Measurements from ENCODE around the gene AVPR1B. TPM values are rescaled to one million over a fixed set of nuclear protein-coding genes. Genes with fewer than 3 reads are reported as not detected.
A peak's percentile ranks its signal among the peaks of the same experiment; 100 is the strongest.

AVPR1B gene
- total and polyA plus RNA-seq, 11 donors, result not detected

GRCh38 chr1:206070627-206071304 lies 46.4 kb downstream of the AVPR1B start:
- Histone ChIP-seq H3K4me3 (no peak overlapping the region), H3K27me3 (peaks cover 0 to 8% (median 0%) of the 10 kb centered on the region in 9 donors), H3K4me1 (peaks cover 0 to 16% (median 4%) of the 10 kb centered on the region in 12 donors), H3K27ac (no peak overlapping the region), H3K9me3 (no peaks in the 10 kb centered on the region), H3K36me3 (no peaks in the 10 kb centered on the region)
- TF ChIP-seq POLR2A (IDR thresholded peaks at IDR 0.05), result no peak
- no peak for DNase-seq
- intact Hi-C loops (cut with DNase I), result no loop called here
- ATAC-seq, result no peak
- 82 to 87% (median 84%) methylated on average over 9 of the region's 9 CpGs for WGBS, 4 donors

DNA sequence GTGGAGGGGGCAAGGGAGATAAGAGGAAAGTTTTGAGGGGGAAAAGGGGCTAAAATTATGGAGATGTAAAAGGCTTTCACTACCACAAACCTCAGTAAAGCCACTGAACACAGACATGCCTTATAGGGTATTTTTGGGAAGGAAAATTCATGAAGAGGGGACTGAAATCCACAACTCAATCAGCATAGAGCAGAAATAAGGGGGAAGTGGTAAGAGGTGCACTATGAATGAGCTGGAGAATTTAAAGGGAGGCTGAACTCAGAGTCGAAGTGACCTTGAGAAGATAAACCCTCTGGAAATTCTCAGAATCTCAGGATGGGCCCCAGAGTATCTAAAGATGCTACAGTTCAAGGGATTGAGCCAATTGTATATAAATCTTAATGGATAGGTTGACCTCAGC lies 48.9 kb downstream of the AVPR1B start:
- TF ChIP-seq, protein P1, sequence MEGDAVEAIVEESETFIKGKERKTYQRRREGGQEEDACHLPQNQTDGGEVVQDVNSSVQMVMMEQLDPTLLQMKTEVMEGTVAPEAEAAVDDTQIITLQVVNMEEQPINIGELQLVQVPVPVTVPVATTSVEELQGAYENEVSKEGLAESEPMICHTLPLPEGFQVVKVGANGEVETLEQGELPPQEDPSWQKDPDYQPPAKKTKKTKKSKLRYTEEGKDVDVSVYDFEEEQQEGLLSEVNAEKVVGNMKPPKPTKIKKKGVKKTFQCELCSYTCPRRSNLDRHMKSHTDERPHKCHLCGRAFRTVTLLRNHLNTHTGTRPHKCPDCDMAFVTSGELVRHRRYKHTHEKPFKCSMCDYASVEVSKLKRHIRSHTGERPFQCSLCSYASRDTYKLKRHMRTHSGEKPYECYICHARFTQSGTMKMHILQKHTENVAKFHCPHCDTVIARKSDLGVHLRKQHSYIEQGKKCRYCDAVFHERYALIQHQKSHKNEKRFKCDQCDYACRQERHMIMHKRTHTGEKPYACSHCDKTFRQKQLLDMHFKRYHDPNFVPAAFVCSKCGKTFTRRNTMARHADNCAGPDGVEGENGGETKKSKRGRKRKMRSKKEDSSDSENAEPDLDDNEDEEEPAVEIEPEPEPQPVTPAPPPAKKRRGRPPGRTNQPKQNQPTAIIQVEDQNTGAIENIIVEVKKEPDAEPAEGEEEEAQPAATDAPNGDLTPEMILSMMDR (IDR thresholded peaks at IDR 0.05), result no peak
- TF ChIP-seq POLR2A (IDR thresholded peaks at IDR 0.05), result no peak
- intact Hi-C loops (cut with DNase I), result no loop called here
- WGBS, 4 donors, result 53 to 79% (median 59%) methylated on average over 1 of the region's 1 CpG

DNA sequence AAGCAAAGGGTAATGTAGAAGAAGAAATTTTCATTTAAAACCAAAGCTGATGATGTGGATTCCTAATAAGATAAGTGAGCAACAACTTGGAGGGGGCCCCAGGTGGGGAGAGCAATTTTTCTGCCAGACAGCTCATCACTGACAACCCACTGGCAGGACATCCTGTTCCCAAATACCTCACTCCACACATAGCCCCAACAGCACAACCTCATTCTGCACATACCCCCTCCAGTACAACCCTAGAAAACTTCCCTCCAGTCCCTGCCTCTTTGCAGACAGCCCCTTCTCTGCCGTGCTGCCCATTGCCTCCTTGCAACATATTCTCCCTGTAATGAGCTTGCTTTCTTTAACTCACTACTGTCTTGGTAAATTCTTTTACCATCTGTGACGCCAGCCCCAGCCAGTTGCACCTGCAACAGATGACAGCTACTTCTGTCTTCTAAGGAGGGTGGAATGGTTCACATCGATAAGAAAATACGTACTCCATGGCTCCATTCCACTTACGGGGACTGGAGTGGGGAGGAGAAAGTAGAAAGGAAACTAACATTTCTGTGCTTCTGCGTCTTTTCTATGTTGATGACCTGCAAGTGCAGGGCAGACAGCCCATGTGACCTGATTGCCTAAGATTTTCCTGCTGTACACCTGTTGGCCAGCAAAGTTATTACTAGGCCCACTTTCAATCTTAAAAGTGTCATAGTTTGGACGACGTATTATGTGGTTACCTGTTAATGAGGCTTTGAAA lies 49.5 kb downstream of the AVPR1B start:
- Histone ChIP-seq H3K27ac (no peak overlapping the region), H3K36me3 (no peaks in the 10 kb centered on the region), H3K4me3 (no peak overlapping the region), H3K4me1 (peaks cover 0 to 16% (median 4%) of the 10 kb centered on the region in 12 donors), H3K27me3 (peaks cover 0 to 5% (median 0%) of the 10 kb centered on the region in 9 donors), H3K9me3 (no peaks in the 10 kb centered on the region)
- peak; percentile 78 to 83 (median 80) for ATAC-seq
- TF ChIP-seq, protein P1 (IDR thresholded peaks at IDR 0.05), result no peak
- no peak for TF ChIP-seq POLR2A (IDR thresholded peaks at IDR 0.05)
- no peak for DNase-seq
- WGBS, 4 donors, result 43 to 58% (median 51%) methylated on average over 8 of the region's 8 CpGs
- intact Hi-C loops (cut with DNase I), result no loop called here

More for the DNA sequence above, 48.9 kb downstream of the AVPR1B start:
- Histone ChIP-seq H3K9me3 (no peaks in the 10 kb centered on the region), H3K4me1 (peaks cover 0 to 16% (median 4%) of the 10 kb centered on the region in 12 donors), H3K27me3 (peaks cover 0 to 5% (median 0%) of the 10 kb centered on the region in 9 donors), H3K27ac (no peak overlapping the region), H3K4me3 (no peak overlapping the region), H3K36me3 (no peaks in the 10 kb centered on the region)
- no peak for ATAC-seq
- DNase-seq, result no peak

GRCh38 chr1:206066479-206067171 lies 50.6 kb downstream of the AVPR1B start:
- no peaks in the 10 kb centered on the region for H3K9me3 ChIP-seq
- no peaks in the 10 kb centered on the region for H3K36me3 ChIP-seq
- DNase-seq (no peak), ATAC-seq (peak in 1 of 4 donors; percentile 31)
- peaks cover 0 to 16% (median 4%) of the 10 kb centered on the region in 12 donors for H3K4me1 ChIP-seq
- H3K4me3 ChIP-seq, result no peak overlapping the region
- H3K27me3 ChIP-seq, result peaks cover 0 to 5% (median 0%) of the 10 kb centered on the region in 9 donors
- H3K27ac ChIP-seq, result no peak overlapping the region
- intact Hi-C loops (cut with DNase I), result no loop called here
- no peak for TF ChIP-seq POLR2A (IDR thresholded peaks at IDR 0.05)
- TF ChIP-seq, protein P1 (IDR thresholded peaks at IDR 0.05), result no peak
- WGBS, 4 donors, result 43 to 54% (median 51%) methylated on average over 5 to 6 of the region's 6 CpGs

Measured in heart left ventricle (tissue), 16 donors.